Panc1 (cell line): ENCODE measurements around the gene FKBP5.

Source experiments
- CTCF ChIP-seq: fragments of 450-650 bp; IDR thresholded peaks from 2 replicates; pipeline ENCODE4 v1.5.1; 2017; ENCODE audit warnings: mild to moderate bottlenecking
- POLR2AphosphoS5 ChIP-seq: IDR thresholded peaks from 2 replicates; pipeline ENCODE4 v1.6.1; 2012; ENCODE audit warnings: mild to moderate bottlenecking, low read depth, low read length, moderate library complexity
- SIN3A ChIP-seq: IDR thresholded peaks from 2 replicates; pipeline ENCODE4 v1.6.1; 2012; ENCODE audit warnings: low read depth, mild to moderate bottlenecking, low read length, moderate library complexity, borderline replicate concordance; ENCODE audit not compliant: insufficient read depth
- TF ChIP-seq, protein P1 (sequence below), 2 experiments: IDR thresholded peaks; 2 replicates each; pipeline ENCODE4 v1.6.1; 2011 to 2012; ENCODE audit warnings: low read depth in 2 of 2, control low read depth in 1 of 2, low read length in 1 of 2, mild to moderate bottlenecking in 1 of 2, moderate library complexity in 1 of 2; ENCODE audit not compliant: insufficient read depth in 1 of 2

DNA sequence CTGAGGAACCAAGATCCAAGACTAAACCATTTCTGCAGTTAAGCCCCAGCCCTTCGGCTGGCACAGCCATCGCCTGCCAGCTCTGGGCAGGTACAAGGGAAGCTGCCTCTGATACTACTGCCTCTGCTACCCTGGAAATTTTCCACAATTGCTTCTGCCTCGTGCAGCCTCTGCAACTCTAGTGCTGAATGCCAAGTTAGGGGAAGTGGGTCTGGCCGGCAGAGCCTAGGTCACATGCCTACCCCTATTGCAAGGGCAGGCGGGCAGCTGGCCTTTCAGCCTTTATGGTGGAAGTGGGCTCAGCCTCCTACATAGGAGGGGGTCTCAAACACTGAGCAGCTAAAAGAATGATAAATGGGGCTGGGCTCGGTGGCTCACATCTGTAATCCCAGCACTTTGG, 131.5 kb downstream of the FKBP5 start:
- TF ChIP-seq CTCF (no peak), POLR2AphosphoS5 (no peak), SIN3A (no peak)
- TF ChIP-seq, protein P1, sequence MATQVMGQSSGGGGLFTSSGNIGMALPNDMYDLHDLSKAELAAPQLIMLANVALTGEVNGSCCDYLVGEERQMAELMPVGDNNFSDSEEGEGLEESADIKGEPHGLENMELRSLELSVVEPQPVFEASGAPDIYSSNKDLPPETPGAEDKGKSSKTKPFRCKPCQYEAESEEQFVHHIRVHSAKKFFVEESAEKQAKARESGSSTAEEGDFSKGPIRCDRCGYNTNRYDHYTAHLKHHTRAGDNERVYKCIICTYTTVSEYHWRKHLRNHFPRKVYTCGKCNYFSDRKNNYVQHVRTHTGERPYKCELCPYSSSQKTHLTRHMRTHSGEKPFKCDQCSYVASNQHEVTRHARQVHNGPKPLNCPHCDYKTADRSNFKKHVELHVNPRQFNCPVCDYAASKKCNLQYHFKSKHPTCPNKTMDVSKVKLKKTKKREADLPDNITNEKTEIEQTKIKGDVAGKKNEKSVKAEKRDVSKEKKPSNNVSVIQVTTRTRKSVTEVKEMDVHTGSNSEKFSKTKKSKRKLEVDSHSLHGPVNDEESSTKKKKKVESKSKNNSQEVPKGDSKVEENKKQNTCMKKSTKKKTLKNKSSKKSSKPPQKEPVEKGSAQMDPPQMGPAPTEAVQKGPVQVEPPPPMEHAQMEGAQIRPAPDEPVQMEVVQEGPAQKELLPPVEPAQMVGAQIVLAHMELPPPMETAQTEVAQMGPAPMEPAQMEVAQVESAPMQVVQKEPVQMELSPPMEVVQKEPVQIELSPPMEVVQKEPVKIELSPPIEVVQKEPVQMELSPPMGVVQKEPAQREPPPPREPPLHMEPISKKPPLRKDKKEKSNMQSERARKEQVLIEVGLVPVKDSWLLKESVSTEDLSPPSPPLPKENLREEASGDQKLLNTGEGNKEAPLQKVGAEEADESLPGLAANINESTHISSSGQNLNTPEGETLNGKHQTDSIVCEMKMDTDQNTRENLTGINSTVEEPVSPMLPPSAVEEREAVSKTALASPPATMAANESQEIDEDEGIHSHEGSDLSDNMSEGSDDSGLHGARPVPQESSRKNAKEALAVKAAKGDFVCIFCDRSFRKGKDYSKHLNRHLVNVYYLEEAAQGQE (IDR thresholded peaks at IDR 0.05; ENCODE audit: insufficient read depth in 1 of 2, low read depth in 2 of 2, low read length in 1 of 2), result no peak
